Measurements from ENCODE around the gene NRXN3.
"Not testable (repeated sequence)": the region's sequence is repeated elsewhere in the genome, so short reads cannot be mapped to it uniquely, and the experiment has no call there.

Gene NRXN3

DNA sequence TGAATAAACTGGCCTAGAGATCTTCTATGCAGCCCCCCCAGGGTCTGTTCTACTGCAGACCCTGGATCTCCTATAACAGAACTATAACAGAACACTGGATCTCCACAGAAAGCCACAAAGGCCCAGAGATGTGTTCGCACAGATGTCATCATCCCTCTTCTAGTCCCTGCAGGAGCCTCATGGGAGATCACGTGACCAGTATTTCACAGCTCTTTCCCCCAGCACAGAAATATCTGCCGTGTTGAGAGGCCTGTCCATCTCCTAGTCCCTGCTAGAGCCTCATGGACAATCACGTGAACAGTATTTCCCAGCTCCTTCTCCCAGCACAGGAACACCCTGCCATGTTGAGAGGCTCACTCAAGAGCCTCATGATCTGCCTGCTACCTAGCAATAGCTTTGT is 331.7 kb downstream of the NRXN3 start:
- DNase-seq = no peak

DNA sequence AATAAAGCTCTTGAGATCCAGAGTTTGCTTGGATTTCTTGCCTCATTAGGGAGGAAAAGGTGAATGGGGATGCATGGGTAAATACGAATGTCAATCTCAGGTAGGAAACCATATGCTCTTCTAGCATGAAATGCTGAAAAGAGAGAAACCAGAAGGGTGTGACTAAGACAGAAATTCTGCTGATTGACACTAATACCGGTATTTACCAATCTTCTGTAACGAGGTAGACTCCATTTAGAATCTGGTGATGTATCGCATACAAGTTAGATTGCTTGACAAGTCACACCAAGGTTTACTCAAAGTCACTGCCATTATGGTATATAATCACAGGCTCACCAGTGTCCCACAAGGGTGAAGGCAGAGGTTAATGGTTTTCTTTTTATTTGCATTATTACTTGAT is 337.9 kb downstream of the NRXN3 start:
- no peak for DNase-seq

- no peak for DNase-seq
Measured at GRCh38 chr14:78509516-78509915, 339.3 kb downstream of the NRXN3 start.

- DNase-seq = no peak
Measured at GRCh38 chr14:78512021-78512420, 341.8 kb downstream of the NRXN3 start.

DNA sequence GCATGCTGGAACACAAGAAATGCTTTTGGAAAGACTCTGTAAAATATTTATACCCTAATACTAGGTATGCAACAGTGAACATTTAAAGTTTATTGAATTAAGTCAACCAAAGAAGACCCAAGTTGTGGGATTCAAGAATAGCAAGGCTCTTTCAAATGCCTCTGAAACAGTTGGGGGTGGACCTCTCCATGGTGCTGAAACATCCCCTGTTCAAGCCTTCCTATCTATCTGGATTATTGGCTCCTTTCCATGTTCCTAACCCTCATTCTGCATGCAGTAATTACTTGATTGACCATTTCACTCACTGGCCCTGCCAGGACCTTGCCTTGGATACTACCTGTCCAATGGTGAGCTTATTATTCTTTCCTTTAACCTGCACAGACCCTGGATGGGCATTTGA is 349.7 kb downstream of the NRXN3 start:
- peak in 1 of 5 experiments; percentile 29 for DNase-seq

DNA sequence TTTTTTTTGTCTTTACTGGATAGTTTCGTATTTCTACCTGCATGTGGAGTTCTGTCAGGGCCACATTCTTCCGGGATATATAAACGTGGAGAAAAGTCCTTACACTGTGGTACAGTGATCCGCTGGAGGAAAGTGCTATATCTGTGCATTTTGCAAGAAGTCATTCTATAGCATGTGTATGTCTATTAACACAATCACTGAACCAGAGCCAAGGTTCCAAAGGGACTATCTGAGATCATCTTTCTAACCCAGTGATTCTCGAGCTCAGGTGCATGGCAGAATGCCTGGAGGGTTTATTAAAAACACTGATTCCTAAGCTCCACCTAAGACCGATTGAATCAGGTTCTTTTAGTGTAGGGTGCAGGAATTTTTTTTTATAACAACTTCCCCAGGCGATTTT is 354.0 kb downstream of the NRXN3 start:
- no peak for DNase-seq

- DNase-seq = no peak
Measured at GRCh38 chr14:78524766-78525165, 354.6 kb downstream of the NRXN3 start.

DNA sequence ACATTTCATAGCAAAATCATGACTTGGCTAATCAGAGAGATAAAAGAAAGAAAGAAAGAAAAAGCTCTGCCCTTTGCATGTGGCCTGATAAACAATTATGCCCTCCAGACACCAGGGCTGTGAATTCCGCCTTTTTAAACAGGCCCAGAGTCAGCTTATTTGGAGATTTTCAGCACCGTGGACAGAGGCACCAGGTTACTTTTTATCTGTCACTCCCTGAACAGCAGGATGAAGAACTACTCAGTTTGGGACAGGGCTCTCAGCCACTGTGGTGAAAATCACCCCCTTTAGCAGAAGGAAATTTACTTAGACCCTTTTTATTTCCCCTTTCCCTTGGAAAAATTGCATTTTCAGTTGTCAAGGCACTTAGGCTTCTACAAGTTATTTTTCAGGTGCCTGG is 359.9 kb downstream of the NRXN3 start:
- peak in 1 of 5 experiments; percentile 22 for DNase-seq

GRCh38 chr14:78534141-78534540 is 364.0 kb downstream of the NRXN3 start:
- no peak for DNase-seq

- no peak for DNase-seq
Measured at GRCh38 chr14:78535041-78535440, 364.9 kb downstream of the NRXN3 start.

- not testable (repeated sequence) for DNase-seq
Measured at GRCh38 chr14:78541788-78542187, 371.6 kb downstream of the NRXN3 start.

DNA sequence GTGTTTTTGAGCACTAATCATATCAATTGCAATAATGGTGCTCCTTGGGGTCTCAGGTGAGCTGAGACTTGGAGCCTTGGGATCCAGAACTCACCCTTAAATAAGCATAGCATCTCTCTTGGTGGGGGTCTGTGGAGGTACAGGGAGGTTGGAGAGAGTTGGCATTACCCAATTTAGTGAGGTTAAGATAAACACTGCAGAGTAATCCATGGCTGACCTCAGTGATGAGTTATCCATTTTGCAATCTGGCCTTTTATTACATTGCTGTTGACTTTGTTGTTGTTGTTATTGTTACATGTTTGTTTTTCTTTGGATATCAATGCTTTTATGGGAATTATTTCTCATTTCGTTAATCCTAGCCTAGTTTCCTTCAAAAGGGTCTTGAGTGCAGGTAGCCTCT is 373.3 kb downstream of the NRXN3 start:
- DNase-seq = no peak

- no peak for DNase-seq
Measured at GRCh38 chr14:78561074-78561473, 390.9 kb downstream of the NRXN3 start.

DNA sequence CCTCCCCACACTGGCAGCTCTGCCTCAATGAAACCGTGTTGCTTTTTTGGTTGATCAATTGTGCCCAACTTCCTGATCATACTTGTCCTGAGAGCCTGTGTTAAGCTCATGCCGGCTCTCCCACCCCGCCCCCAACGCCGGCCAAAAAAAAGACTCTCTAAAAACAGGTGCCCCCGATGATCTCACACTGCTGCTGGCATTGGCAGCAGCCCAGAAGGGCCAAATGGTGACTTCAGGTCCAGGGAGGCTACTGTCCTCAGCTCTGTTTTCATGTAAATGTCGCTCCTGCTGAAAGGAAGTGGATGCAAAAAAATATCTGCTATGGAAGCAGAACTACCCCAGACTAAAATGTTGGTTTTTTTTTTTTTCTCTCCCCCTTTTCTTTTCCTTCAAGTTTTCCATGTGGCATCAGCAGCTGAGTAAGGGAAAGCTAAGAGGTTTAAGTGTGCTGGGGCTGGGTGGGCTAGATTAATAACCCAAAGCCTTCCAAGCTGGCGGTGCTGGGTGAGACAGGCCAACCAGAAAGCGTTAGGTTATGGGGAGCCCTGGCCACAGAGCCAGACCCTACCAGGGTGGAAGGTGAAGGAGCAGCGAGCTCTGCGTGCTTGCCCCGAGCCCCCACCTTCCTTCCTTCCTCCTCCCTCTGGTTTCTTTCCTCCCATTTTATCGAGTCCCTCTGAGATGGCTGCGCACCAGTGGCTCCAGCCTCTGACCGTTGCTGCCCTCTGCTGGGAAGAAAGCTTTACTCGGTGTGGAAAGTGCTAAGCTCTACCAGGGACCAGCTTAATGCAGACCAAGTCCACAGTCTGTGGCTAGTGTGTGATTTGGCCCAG is 396.1 kb downstream of the NRXN3 start:
- DNase-seq = peak in 3 of 5 experiments; percentile 21 to 44 (median 25)

DNA sequence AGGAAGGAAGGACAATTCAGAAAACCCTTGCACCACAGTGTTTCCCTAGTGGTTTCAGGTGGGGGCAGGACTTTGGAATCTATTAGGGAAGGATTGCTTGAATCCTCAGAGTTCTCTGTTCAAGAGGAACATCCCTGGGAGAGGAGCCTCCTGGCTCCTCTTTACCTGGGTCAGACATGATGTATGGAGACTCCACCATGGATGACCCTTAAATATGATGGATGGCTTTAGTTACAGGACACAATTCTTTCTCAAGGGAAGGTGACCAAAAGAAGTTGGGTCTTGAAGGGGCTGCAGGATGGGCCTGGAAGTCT is 396.6 kb downstream of the NRXN3 start:
- no peak for DNase-seq

- DNase-seq = no peak
Measured at GRCh38 chr14:78567343-78567742, 397.2 kb downstream of the NRXN3 start.

DNA sequence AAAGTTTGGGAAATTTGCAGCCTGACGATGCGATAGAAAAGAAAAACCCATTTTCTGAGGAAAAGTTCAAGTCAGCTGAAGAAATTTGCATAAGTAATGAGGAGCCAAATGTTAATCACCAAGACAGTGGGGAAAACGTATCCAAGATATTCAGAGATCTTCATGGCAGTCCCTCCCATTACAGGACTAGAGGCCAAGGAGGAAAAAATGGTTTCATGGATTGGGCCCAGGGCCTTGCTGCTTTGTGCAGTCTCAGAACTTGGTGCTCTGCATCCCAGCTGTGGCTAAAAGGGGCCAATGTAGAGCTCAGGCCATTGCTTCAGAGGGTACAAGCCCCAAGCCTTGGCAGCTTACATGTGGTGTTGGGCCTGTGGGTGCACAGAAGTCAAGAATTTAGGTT is 403.6 kb downstream of the NRXN3 start:
- not testable (repeated sequence) for DNase-seq

GRCh38 chr14:78576437-78577166 is 406.4 kb downstream of the NRXN3 start:
- DNase-seq = no peak

DNA sequence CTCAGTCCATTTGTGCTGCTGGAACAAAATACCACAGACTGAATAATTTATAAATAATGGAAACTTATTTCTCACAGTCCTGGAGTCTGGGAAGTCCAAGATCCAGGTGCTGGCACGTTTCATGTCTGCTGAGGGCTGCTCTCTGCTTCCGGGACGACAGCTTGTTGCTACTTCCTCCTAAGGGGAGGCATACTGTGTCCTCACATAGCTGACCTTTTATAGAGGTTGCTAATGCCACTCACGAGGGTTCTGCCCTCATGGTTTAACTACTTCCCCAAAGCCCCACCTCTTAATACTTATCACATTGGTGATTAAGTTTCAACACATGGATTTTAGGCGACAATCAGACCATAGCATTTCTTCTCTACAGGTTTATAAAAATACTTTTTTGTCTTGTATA is 411.1 kb downstream of the NRXN3 start:
- DNase-seq = no peak

DNA sequence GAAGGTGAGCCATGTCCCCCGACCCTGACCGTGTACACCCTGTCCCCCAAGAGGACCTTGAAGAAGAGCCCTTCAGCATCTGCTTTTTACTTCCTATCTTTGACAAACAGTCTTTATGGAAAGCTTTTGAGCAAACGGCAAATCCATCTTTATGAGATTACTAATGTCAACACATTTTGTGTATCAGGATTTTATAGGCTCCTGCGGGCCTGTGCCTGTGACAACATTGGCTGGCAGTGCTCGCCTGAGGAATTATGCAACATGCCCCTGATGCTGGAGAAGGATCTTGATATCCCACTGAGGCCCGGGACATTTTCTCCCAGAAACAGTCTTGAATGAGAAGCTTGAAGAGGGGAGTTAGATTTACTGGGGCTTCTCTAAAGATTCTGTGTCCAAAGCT is 416.5 kb downstream of the NRXN3 start:
- no peak for DNase-seq

DNA sequence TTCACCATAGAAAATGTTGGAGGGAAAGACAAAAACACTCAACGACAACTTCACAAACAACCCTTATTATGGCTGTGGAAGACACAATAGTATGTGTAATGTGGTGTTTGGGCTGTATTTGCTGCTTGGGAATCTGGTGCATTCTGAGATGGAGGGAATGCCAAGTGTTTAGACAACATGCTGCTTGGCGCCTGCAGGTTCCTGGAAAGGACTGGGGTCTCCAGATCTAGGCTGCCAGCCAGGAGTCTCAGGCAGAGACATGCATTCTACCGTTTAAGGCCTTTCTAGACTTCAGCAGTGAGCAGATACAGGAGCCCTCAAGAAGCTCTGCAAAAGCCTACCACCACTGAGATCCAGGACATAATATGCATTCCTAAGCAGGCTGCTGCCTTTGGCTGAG is 418.7 kb downstream of the NRXN3 start:
- no peak for DNase-seq

DNA sequence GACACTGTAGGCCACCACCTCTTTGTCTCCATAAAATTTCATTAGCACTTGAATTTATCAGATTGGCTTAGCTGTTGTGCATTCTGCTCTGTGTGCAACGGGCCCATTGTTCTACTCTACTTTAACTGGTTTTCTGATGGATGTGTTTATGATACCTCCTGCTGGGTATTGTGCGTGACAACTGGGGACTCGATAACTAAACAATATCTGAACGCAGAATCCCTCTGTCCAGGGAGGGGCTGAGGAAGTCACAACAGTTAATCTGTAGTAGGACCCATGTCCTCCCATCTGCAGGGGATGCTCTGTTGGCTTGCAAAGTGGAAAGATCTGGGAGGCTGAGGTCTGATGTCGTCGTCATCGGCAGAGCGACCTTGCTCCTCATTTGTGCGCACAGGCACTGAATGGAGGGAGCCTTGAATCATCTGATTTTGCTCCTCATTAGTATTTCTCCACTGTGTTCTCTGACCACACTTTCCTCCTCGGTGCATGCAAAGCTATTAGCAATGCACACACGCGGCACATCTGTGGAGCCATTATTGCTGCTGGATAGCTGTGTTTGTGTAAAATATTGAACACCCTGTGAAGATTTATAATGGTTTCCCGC is 422.5 kb downstream of the NRXN3 start:
- no peak for DNase-seq

- no peak for DNase-seq
Measured at GRCh38 chr14:78593949-78594348, 423.8 kb downstream of the NRXN3 start.

- no peak for DNase-seq
Measured at GRCh38 chr14:78595797-78596196, 425.6 kb downstream of the NRXN3 start.
